Activated CD8-positive, alpha-beta T cell treated with anti-CD3 and anti-CD28 coated beads for 36 hours (primary cell): ENCODE measurements around the gene CKS1B. TPM values are rescaled to one million over a fixed set of nuclear protein-coding genes. Genes with fewer than 3 reads are reported as not detected.
"Not testable (repeated sequence)": the region's sequence is repeated elsewhere in the genome, so short reads cannot be mapped to it uniquely, and the experiment has no call there.

Source experiments
- ATAC-seq: fragments of 200-7000 bp; cut with Tn5 transposase; one replicate; pipeline ENCODE4 v1.10.0; 2021; ENCODE audit warnings: mild to moderate bottlenecking, moderate library complexity
- CTCF ChIA-PET: fragments of 350-600 bp; sonication (Branson Sonifier 250); formaldehyde crosslinking; loops from one replicate; lab custom pipeline; 2021; ENCODE audit warnings: antibody characterized with exemption; lab: Charles Lee
- POLR2A ChIA-PET: fragments of 350-600 bp; sonication (Branson Sonifier 250); formaldehyde crosslinking; loops from one replicate; lab custom pipeline; 2021; ENCODE audit warnings: antibody characterized with exemption; lab: Charles Lee
- DNase-seq: peaks from one replicate; pipeline ENCODE4 v3.0.0-alpha.2; 2020
- H3K27ac Mint-ChIP-seq: one replicate; pipeline ENCODE4 v1.8.0; 2021; ENCODE audit warnings: mild to moderate bottlenecking, mixed read lengths
- H3K27me3 Mint-ChIP-seq: one replicate; pipeline ENCODE4 v1.8.0; 2021; ENCODE audit warnings: mixed read lengths
- H3K36me3 Mint-ChIP-seq: one replicate; pipeline ENCODE4 v1.8.0; 2021; ENCODE audit warnings: low read depth, mixed read lengths
- H3K4me1 Mint-ChIP-seq: one replicate; pipeline ENCODE4 v1.8.0; 2021; ENCODE audit warnings: low read depth, mixed read lengths
- H3K4me3 Mint-ChIP-seq: one replicate; pipeline ENCODE4 v1.8.0; 2021; ENCODE audit warnings: mild to moderate bottlenecking, moderate library complexity, mixed read lengths
- H3K9me3 Mint-ChIP-seq: one replicate; pipeline ENCODE4 v1.8.0; 2021; ENCODE audit warnings: mixed read lengths
- CTCF ChIP-seq: fragments of 200-600 bp; IDR thresholded peaks from one replicate; pipeline ENCODE4 v1.8.0; 2022; ENCODE audit warnings: antibody characterized with exemption, mild to moderate bottlenecking
- intact Hi-C: fragments of 100-400 bp; cut with micrococcal nuclease; formaldehyde crosslinking; loops from one replicate; pipeline ENCODE4 v1.10.0; 2022
- total RNA-seq, 2 experiments: library from RNA; stranded (reverse); gene quantifications; one replicate each; pipeline ENCODE4 v1.2.3, GENCODE V29; 2021

CKS1B gene
- total RNA-seq, 2 experiments from 2014 or later: 172 to 173 TPM

GRCh38 chr1:154993572-154994268 lies 19.2 kb downstream of the CKS1B start, which contains the start of gene LENEP:
Gene LENEP, plus strand, starts transcription at chr1:154993586. Its CDS starts 22 bp downstream, at chr1:154993608.
- POLR2A ChIA-PET: interaction anchor here (0.7 to 8.6 kb wide), 6 partner anchors 10 to 42 kb away, joined by 3 to 85 read pairs (median 3); partner anchors contain the start of genes CKS1B and FLAD1
- ATAC-seq (no peak), DNase-seq (no peak)
- no peak for TF ChIP-seq CTCF
- H3K27ac Mint-ChIP-seq: no peak within 1 kb of the TSS
- H3K9me3 Mint-ChIP-seq: no peaks in the 10 kb centered on the region
- CTCF ChIA-PET: interaction anchor here (0.7 to 3.1 kb wide), 9 partner anchors 10 to 91 kb away, joined by 3 to 25 read pairs (median 7); partner anchors contain the start of genes ADAM15, FLAD1 and PBXIP1
- intact Hi-C loops: no loop called here
- no peak within 1 kb of the TSS for H3K4me3 Mint-ChIP-seq
- H3K4me1 Mint-ChIP-seq: peaks cover 29% of the 10 kb centered on the region
- no peaks in the 10 kb centered on the region for H3K27me3 Mint-ChIP-seq
- peaks cover 10% of the 10 kb centered on the region for H3K36me3 Mint-ChIP-seq

- Mint-ChIP-seq H3K36me3 (peaks cover 5% of the 10 kb centered on the region), H3K4me3 (no peak overlapping the region), H3K9me3 (no peaks in the 10 kb centered on the region), H3K27ac (no peak overlapping the region), H3K4me1 (peaks cover 29% of the 10 kb centered on the region), H3K27me3 (no peaks in the 10 kb centered on the region)
- no peak for DNase-seq
- TF ChIP-seq CTCF: no peak
- intact Hi-C loops: no loop called here
- POLR2A ChIA-PET: interaction anchor here (0.7 to 8.6 kb wide), 6 partner anchors 10 to 43 kb away, joined by 3 to 85 read pairs (median 3); partner anchors contain the start of gene FLAD1
- no peak for ATAC-seq
- CTCF ChIA-PET: interaction anchor here (0.7 to 3.1 kb wide), 9 partner anchors 11 to 91 kb away, joined by 3 to 25 read pairs (median 7); partner anchors contain the start of genes ADAM15, FLAD1 and PBXIP1
Observed at GRCh38 chr1:154994269-154994587, 19.7 kb downstream of the CKS1B start.

- Mint-ChIP-seq H3K4me3 (no peak overlapping the region), H3K36me3 (peaks cover 4% of the 10 kb centered on the region), H3K4me1 (peaks cover 29% of the 10 kb centered on the region), H3K9me3 (no peaks in the 10 kb centered on the region), H3K27ac (no peak overlapping the region), H3K27me3 (no peaks in the 10 kb centered on the region)
- DNase-seq: no peak
- intact Hi-C loops: no loop called here
- CTCF ChIA-PET: interaction anchor here (0.8 to 3.1 kb wide), 8 partner anchors 11 to 91 kb away, joined by 3 to 25 read pairs (median 7); partner anchors contain the start of genes ADAM15, FLAD1 and PBXIP1
- no peak for ATAC-seq
- POLR2A ChIA-PET: interaction anchor here (0.7 to 8.6 kb wide), 6 partner anchors 11 to 43 kb away, joined by 3 to 85 read pairs (median 3); partner anchors contain the start of gene FLAD1
- no peak for TF ChIP-seq CTCF
Observed at GRCh38 chr1:154994591-154994990, 20.1 kb downstream of the CKS1B start.

GRCh38 chr1:154995301-154995983 lies 21.0 kb downstream of the CKS1B start:
- ATAC-seq, H3K27ac Mint-ChIP-seq, H3K36me3 Mint-ChIP-seq, DNase-seq, H3K27me3 Mint-ChIP-seq, H3K4me3 Mint-ChIP-seq, H3K9me3 Mint-ChIP-seq: not testable (repeated sequence)
- CTCF ChIA-PET: interaction anchor here (1.1 to 5.3 kb wide), 7 partner anchors 12 to 90 kb away, joined by 3 to 108 read pairs (median 5); partner anchors contain the start of genes FLAD1 and PYGO2
- intact Hi-C loops: loop anchor here (5.0 kb wide), 1 partner anchor 33 kb away; the partner anchor contains the start of gene PYGO2
- POLR2A ChIA-PET: interaction anchor here (0.7 to 8.6 kb wide), 3 partner anchors 11 to 21 kb away, joined by 3 to 85 read pairs (median 3); partner anchors contain the start of gene FLAD1
- H3K4me1 Mint-ChIP-seq: peaks cover 35% of the 10 kb centered on the region
